SK-N-SH treated with all-trans-retinoic acid at 6 μM for 48 hours (cell line): ENCODE data around the gene MAPK14.

Experiments
- CREB5 ChIP-seq: fragments of 250-450 bp; sonication (Bioruptor Pico); IDR thresholded peaks from 2 replicates; pipeline ENCODE4 v1.5.1; 2020; ENCODE audit warnings: low read depth, mild to moderate bottlenecking, moderate library complexity
- PATZ1 ChIP-seq: fragments of 250-450 bp; sonication (Bioruptor Pico); IDR thresholded peaks from 2 replicates; pipeline ENCODE4 v1.8.0; 2020; ENCODE audit warnings: mild to moderate bottlenecking, moderate library complexity, borderline replicate concordance
- SNAI2 ChIP-seq: fragments of 250-450 bp; sonication (Bioruptor Pico); IDR thresholded peaks from 2 replicates; pipeline ENCODE4 v1.5.0; 2020; ENCODE audit warnings: mild to moderate bottlenecking, moderate library complexity

DNA sequence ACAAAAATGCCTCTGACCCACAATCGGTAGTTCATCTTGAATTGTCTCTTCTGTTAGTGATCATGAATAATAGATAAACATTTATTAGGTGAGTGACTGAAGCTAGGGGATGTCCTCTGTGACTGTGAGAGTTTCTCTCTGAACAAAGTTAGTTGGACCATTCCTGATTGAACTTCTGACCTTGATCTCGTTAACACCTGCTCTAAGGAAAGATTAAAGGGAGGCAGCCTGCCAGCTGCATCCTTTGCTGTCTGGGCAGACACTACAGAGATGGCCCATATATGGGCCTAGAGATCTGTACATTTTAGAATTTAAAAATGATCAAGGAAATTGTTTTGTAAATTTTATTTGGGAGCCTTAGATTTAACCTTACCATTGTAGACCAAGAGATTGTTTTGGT, 27.3 kb downstream of the MAPK14 start:
- TF ChIP-seq PATZ1 (CRISPR knock-in tag) (no peak), SNAI2 (no peak), CREB5 (no peak)
